ENCODE measurements around the gene SRR. TPM values are rescaled to one million over a fixed set of nuclear protein-coding genes. Genes with fewer than 3 reads are reported as not detected.

The SRR gene
- total RNA-seq, 1 experiment from 2014 or later: 5.6 TPM

DNA sequence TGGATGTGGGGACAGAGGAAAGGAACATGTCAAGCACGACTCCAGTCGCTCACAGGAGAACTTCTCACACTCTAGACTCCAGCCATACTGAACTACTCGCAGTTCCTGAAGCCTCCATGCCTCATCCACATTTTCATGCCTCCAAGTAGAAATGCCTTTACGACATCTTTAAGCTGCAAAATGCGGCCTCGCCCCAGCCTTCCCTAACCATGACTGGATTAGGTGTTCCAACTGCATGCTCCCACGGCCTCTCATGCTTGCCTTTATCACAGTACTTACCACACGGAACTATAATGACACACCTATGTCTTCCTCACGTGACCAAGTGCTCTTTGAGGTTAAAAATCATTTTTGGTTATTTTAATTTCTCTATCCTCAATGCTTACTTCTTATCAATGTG, 24.0 kb upstream of the SRR start:
- no peaks in the 10 kb centered on the region for H3K4me1 ChIP-seq (ENCODE audit: insufficient read depth, low read length)
- H3K4me1 Mint-ChIP-seq: no peaks in the 10 kb centered on the region
- H3K56ac ChIP-seq (ENCODE audit: insufficient read length, low read depth, low read length): no peak overlapping the region
- H4K20me1 ChIP-seq (ENCODE audit: control insufficient read depth, insufficient read depth, insufficient read length): no peaks in the 10 kb centered on the region
- H3T11ph ChIP-seq (ENCODE audit: low read length): no peak overlapping the region
- H3K27ac ChIP-seq (ENCODE audit: insufficient read length, low read depth, low read length): no peak overlapping the region
- no peak overlapping the region for H4K91ac ChIP-seq (ENCODE audit: insufficient read length, low read depth, low read length)
- no peaks in the 10 kb centered on the region for H3K27me3 Mint-ChIP-seq (ENCODE audit: low read depth)
- no peak overlapping the region for H3K14ac ChIP-seq (ENCODE audit: insufficient read depth, low read length)
- no peak overlapping the region for H2AFZ ChIP-seq (ENCODE audit: low read length)
- no peak overlapping the region for H2BK5ac ChIP-seq (ENCODE audit: insufficient read length, low read length)
- TF ChIP-seq, protein P1, sequence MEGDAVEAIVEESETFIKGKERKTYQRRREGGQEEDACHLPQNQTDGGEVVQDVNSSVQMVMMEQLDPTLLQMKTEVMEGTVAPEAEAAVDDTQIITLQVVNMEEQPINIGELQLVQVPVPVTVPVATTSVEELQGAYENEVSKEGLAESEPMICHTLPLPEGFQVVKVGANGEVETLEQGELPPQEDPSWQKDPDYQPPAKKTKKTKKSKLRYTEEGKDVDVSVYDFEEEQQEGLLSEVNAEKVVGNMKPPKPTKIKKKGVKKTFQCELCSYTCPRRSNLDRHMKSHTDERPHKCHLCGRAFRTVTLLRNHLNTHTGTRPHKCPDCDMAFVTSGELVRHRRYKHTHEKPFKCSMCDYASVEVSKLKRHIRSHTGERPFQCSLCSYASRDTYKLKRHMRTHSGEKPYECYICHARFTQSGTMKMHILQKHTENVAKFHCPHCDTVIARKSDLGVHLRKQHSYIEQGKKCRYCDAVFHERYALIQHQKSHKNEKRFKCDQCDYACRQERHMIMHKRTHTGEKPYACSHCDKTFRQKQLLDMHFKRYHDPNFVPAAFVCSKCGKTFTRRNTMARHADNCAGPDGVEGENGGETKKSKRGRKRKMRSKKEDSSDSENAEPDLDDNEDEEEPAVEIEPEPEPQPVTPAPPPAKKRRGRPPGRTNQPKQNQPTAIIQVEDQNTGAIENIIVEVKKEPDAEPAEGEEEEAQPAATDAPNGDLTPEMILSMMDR (conservative IDR thresholded peaks at IDR 0.05): no peak
- H3K4me3 Mint-ChIP-seq: no peak overlapping the region
- H3K23ac ChIP-seq (ENCODE audit: insufficient read length, low read depth, low read length): no peak overlapping the region
- no peaks in the 10 kb centered on the region for H3K23me2 ChIP-seq (ENCODE audit: insufficient read length, low read depth, low read length, poor library complexity, severe bottlenecking)
- H3K27me3 ChIP-seq (ENCODE audit: insufficient read depth, low read length): no peaks in the 10 kb centered on the region
- no peaks in the 10 kb centered on the region for H3K9me3 ChIP-seq (ENCODE audit: control insufficient read depth, low read depth, low read length)
- no peak overlapping the region for H2BK120ac ChIP-seq (ENCODE audit: low read depth, low read length, poor library complexity, severe bottlenecking)
- H3K4ac ChIP-seq (ENCODE audit: low read depth, low read length): no peak overlapping the region
- H4K5ac ChIP-seq (ENCODE audit: insufficient read length, low read depth, low read length): no peak overlapping the region
- H2BK15ac ChIP-seq (ENCODE audit: low read depth, low read length): no peak overlapping the region
- no peak overlapping the region; a peak in 1 of 7 replicates for H3K27ac Mint-ChIP-seq
- H3K18ac ChIP-seq (ENCODE audit: insufficient read length, low read depth, low read length): no peak overlapping the region
- WGBS (ENCODE audit: extremely low coverage, insufficient read length, low lambda C conversion rate): no CpG with 5 or more reads among the region's 9 CpGs
- no peak overlapping the region for H2BK12ac ChIP-seq (ENCODE audit: insufficient read length, low read depth, low read length)
- H3K9ac ChIP-seq (ENCODE audit: extremely low read depth, insufficient read length, low read length): no peak overlapping the region
- H3K79me2 ChIP-seq (ENCODE audit: insufficient read depth, low read length): no peaks in the 10 kb centered on the region
- no peak for DNase-seq
- H2BK20ac ChIP-seq (ENCODE audit: low read depth, low read length, poor library complexity, severe bottlenecking): no peak overlapping the region
- peaks cover 20 to 58% (median 42%) of the 10 kb centered on the region in 3 experiments; a peak in 6 of 7 replicates for H3K36me3 Mint-ChIP-seq (ENCODE audit: insufficient read depth in 1 of 3, low read depth in 3 of 3)
- H3K9me3 Mint-ChIP-seq: no peaks in the 10 kb centered on the region
- no peak overlapping the region for H4K8ac ChIP-seq (replicated peaks; ENCODE audit: insufficient read length, low read depth, low read length)
- no peaks in the 10 kb centered on the region for H3K79me1 ChIP-seq (ENCODE audit: insufficient read depth, low read depth, low read length, poor library complexity, severe bottlenecking)
- no peak overlapping the region for H2AK5ac ChIP-seq (ENCODE audit: insufficient read length, low read length)
- H3K4me2 ChIP-seq (ENCODE audit: insufficient read depth, insufficient read length, low read length): no peak overlapping the region

Data from H9 (cell line).